DOHH2 (cell line): ENCODE measurements around the gene PPP4R1.

Experiments used
- H3F3A ChIP-seq: fragments of 200-600 bp; sonication (generic), shearing (Covaris generic); 2 replicates; pipeline ENCODE4 v1.6.0; 2016; ENCODE audit warnings: antibody characterized with exemption, mild to moderate bottlenecking; ENCODE audit not compliant: control insufficient read depth, insufficient read depth
- H3K27ac ChIP-seq: fragments of 200-600 bp; sonication (generic); 2 replicates; pipeline ENCODE4 v1.5.1; 2014; ENCODE audit warnings: low read depth, mild to moderate bottlenecking, low read length, moderate library complexity
- H3K27me3 ChIP-seq: fragments of 200-600 bp; sonication (generic); 2 replicates; pipeline ENCODE4 v1.6.1; 2014; ENCODE audit warnings: mild to moderate bottlenecking, low read length, mixed read lengths; ENCODE audit not compliant: control insufficient read depth
- H3K36me3 ChIP-seq: fragments of 200-600 bp; sonication (generic); 2 replicates; pipeline ENCODE4 v1.6.1; 2014; ENCODE audit warnings: mild to moderate bottlenecking, low read length, moderate library complexity, mixed read lengths; ENCODE audit not compliant: control insufficient read depth
- H3K4me1 ChIP-seq: fragments of 200-600 bp; sonication (generic); 2 replicates; pipeline ENCODE4 v1.6.1; 2014; ENCODE audit warnings: mild to moderate bottlenecking, low read length, mixed read lengths; ENCODE audit not compliant: control insufficient read depth
- H3K4me2 ChIP-seq: fragments of 200-600 bp; sonication (generic); 2 replicates; pipeline ENCODE4 v1.6.0; 2014; ENCODE audit warnings: mild to moderate bottlenecking, low read length, moderate library complexity
- H3K4me3 ChIP-seq: fragments of 200-600 bp; sonication (generic); 2 replicates; pipeline ENCODE4 v1.5.1; 2014; ENCODE audit warnings: mild to moderate bottlenecking, low read length, mixed read lengths
- H3K79me2 ChIP-seq: fragments of 200-600 bp; sonication (generic); 2 replicates; pipeline ENCODE4 v1.6.1; 2014; ENCODE audit warnings: mild to moderate bottlenecking, low read length, mixed read lengths; ENCODE audit not compliant: control insufficient read depth
- H3K9me2 ChIP-seq: fragments of 200-600 bp; sonication (generic); replicated peaks from 2 replicates; pipeline ENCODE4 v1.6.1; 2014; ENCODE audit warnings: mild to moderate bottlenecking, low read length, mixed read lengths; ENCODE audit not compliant: control insufficient read depth
- H3K9me3 ChIP-seq: fragments of 200-600 bp; sonication (generic); 2 replicates; pipeline ENCODE4 v1.6.1; 2014; ENCODE audit warnings: antibody characterized with exemption, low read length, mixed read lengths; ENCODE audit not compliant: control insufficient read depth, insufficient read depth
- H4K20me1 ChIP-seq: fragments of 200-600 bp; sonication (generic); 2 replicates; pipeline ENCODE4 v1.6.0; 2014; ENCODE audit warnings: low read depth, mild to moderate bottlenecking, antibody characterized with exemption, low read length, moderate library complexity; ENCODE audit not compliant: control insufficient read depth, insufficient read depth
- EZH2phosphoT487 ChIP-seq: fragments of 200-600 bp; sonication (generic); IDR thresholded peaks from 2 replicates; pipeline ENCODE4 v1.6.1; 2017; ENCODE audit warnings: borderline replicate concordance, mild to moderate bottlenecking, antibody characterized with exemption, low read length, moderate library complexity, mixed read lengths
- TF ChIP-seq, protein P1 (sequence below): fragments of 200-600 bp; sonication (generic); IDR thresholded peaks from one replicate; pipeline ENCODE4 v1.5.1; 2014; ENCODE audit warnings: antibody characterized with exemption, mild to moderate bottlenecking, low read depth, low read length; ENCODE audit not compliant: poor library complexity, severe bottlenecking

The PPP4R1 gene, protein sequence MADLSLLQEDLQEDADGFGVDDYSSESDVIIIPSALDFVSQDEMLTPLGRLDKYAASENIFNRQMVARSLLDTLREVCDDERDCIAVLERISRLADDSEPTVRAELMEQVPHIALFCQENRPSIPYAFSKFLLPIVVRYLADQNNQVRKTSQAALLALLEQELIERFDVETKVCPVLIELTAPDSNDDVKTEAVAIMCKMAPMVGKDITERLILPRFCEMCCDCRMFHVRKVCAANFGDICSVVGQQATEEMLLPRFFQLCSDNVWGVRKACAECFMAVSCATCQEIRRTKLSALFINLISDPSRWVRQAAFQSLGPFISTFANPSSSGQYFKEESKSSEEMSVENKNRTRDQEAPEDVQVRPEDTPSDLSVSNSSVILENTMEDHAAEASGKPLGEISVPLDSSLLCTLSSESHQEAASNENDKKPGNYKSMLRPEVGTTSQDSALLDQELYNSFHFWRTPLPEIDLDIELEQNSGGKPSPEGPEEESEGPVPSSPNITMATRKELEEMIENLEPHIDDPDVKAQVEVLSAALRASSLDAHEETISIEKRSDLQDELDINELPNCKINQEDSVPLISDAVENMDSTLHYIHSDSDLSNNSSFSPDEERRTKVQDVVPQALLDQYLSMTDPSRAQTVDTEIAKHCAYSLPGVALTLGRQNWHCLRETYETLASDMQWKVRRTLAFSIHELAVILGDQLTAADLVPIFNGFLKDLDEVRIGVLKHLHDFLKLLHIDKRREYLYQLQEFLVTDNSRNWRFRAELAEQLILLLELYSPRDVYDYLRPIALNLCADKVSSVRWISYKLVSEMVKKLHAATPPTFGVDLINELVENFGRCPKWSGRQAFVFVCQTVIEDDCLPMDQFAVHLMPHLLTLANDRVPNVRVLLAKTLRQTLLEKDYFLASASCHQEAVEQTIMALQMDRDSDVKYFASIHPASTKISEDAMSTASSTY

DNA sequence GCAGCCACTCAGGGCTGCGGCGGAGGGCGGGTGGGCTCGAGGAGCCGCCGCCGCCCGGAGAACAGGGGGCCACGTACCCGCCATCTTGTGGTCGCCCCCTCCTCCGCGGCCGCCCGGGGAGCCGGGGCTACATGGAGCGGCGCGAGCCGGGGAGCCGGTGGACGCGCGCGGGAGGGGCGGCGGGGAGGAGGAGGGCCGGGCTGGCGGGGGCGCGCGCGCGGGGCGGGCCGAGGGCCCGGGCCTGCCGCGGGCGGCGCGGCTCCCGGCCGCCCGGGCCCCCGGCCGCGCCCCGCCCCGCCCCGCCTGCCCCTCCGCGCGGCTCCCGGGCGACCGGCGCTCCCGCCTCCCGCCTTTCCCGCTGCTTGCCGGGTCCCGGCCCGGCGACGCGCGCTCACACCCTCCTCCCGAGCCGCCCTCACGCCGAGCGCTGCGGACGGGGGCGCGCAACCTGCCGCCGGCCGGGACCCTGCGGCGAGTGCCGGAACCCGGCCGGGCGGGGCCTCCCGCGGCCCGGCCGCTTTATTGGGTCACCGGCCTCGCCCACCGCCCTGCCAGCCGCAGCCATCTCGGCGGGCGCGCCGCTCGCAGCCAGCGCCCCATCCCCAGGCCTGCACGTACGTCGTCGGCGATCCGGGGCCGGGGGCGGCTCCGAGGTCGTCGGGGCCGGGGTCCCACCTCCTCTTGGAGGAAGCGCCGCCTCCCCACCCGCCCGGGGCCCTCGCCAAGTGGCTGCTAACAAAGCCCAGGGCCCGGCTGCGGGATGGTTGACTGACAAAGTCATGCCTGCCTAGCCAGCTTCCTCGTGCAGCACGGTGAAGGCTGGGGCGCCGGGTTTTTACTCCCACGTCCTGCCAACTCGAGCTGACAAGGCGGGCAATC, at the start of gene PPP4R1:
TSS of gene PPP4R1 (minus strand) at position 159 of the 879 bp plus-strand sequence. CDS start at position 84, 75 bp downstream.
- peaks cover 12% of the 10 kb centered on the region for H3K36me3 ChIP-seq
- peaks cover 22% of the 10 kb centered on the region for H3K4me1 ChIP-seq
- 0 out of 2 replicates have a peak, but pooled peaks cover 2% of the 10 kb centered on the region for H3K27me3 ChIP-seq
- H3K27ac ChIP-seq, result peak within 1 kb of the TSS; percentile 39
- peaks cover 8% of the 10 kb centered on the region; the same call in 1 of the 2 replicates for H4K20me1 ChIP-seq
- H3K9me2 ChIP-seq, result no peaks in the 10 kb centered on the region
- peaks cover 17% of the 10 kb centered on the region for H3F3A ChIP-seq
- no peak for TF ChIP-seq EZH2phosphoT487
- TF ChIP-seq, protein P1, sequence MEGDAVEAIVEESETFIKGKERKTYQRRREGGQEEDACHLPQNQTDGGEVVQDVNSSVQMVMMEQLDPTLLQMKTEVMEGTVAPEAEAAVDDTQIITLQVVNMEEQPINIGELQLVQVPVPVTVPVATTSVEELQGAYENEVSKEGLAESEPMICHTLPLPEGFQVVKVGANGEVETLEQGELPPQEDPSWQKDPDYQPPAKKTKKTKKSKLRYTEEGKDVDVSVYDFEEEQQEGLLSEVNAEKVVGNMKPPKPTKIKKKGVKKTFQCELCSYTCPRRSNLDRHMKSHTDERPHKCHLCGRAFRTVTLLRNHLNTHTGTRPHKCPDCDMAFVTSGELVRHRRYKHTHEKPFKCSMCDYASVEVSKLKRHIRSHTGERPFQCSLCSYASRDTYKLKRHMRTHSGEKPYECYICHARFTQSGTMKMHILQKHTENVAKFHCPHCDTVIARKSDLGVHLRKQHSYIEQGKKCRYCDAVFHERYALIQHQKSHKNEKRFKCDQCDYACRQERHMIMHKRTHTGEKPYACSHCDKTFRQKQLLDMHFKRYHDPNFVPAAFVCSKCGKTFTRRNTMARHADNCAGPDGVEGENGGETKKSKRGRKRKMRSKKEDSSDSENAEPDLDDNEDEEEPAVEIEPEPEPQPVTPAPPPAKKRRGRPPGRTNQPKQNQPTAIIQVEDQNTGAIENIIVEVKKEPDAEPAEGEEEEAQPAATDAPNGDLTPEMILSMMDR, result no peak
- H3K9me3 ChIP-seq, result no peaks in the 10 kb centered on the region
- peaks cover 43% of the 10 kb centered on the region for H3K79me2 ChIP-seq
- H3K4me3 ChIP-seq, result peak within 1 kb of the TSS; percentile 90
- peak within 1 kb of the TSS; percentile 80 for H3K4me2 ChIP-seq

DNA sequence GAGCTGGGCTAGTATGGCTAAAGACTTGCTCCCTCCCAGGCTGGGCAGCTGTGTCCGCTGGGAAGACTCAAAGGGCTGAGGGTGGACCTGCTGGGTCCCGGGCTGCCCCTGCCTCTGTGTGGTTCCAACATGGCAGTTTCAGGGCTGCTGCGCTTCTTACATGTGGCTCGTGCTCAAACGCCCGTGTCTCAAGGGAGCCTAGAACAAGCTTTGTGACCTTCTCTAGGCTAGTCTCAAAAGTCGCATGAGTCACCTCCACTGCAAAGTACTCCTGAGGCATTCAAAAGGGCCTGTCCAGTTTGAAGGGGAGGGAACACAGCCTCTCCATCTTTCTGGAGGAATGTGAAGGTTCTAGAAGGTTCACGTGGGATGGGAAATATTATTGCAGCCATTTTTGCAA, 49.0 kb upstream of the PPP4R1 start:
- TF ChIP-seq EZH2phosphoT487, result no peak
- TF ChIP-seq, protein P1, result no peak
- H3K9me2 ChIP-seq, result no peaks in the 10 kb centered on the region
- H3K36me3 ChIP-seq, result no peaks in the 10 kb centered on the region
- no peaks in the 10 kb centered on the region for H3F3A ChIP-seq
- H3K9me3 ChIP-seq, result no peaks in the 10 kb centered on the region
- H4K20me1 ChIP-seq, result no peaks in the 10 kb centered on the region
- H3K27me3 ChIP-seq, result peaks cover 7% of the 10 kb centered on the region; the same call in 1 of the 2 replicates
- H3K4me2 ChIP-seq, result no peak overlapping the region
- no peaks in the 10 kb centered on the region for H3K4me1 ChIP-seq
- no peaks in the 10 kb centered on the region for H3K79me2 ChIP-seq
- no peak overlapping the region for H3K27ac ChIP-seq
- no peak overlapping the region for H3K4me3 ChIP-seq

DNA sequence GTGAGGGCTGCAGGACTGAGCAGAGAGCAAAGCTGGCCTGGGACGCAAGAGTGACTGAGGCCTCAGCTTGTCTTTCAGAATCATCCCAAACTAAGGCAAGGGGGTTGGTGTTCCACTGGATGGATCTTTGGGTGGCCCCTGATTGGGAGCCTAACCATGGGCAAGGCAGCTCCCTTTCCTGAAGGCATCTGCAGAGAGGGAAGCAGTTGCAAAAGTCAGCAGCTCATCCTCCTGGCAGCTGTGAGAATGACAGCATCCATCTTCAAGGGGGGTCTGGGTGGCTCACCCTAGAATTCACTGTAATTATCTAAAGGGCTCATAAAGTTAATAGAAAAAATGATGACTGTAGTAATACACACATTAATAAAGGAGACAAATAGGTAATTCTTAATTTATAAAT, 47.2 kb upstream of the PPP4R1 start:
- no peaks in the 10 kb centered on the region for H3K9me2 ChIP-seq
- H3K4me3 ChIP-seq, result no peak overlapping the region
- H3K9me3 ChIP-seq, result no peaks in the 10 kb centered on the region
- no peaks in the 10 kb centered on the region for H3K4me1 ChIP-seq
- H3F3A ChIP-seq, result no peaks in the 10 kb centered on the region
- H4K20me1 ChIP-seq, result no peaks in the 10 kb centered on the region
- TF ChIP-seq, protein P1, result no peak
- TF ChIP-seq EZH2phosphoT487, result no peak
- no peaks in the 10 kb centered on the region for H3K79me2 ChIP-seq
- H3K27ac ChIP-seq, result no peak overlapping the region
- no peak overlapping the region for H3K4me2 ChIP-seq
- H3K27me3 ChIP-seq, result peaks cover 7% of the 10 kb centered on the region; the same call in 1 of the 2 replicates
- no peaks in the 10 kb centered on the region for H3K36me3 ChIP-seq
